HG03175 (cell line): ENCODE results near the gene PCGF2.
"Not testable (repeated sequence)": the region's sequence is repeated elsewhere in the genome, so short reads cannot be mapped to it uniquely, and the experiment has no call there.

Experiments used
- ATAC-seq: cut with Tn5 transposase; IDR thresholded peaks from one replicate; pipeline ENCODE4 v1.9.1; 2021; ENCODE audit warnings: mild to moderate bottlenecking, moderate library complexity; ENCODE audit not compliant: unreplicated experiment

Gene PCGF2

DNA sequence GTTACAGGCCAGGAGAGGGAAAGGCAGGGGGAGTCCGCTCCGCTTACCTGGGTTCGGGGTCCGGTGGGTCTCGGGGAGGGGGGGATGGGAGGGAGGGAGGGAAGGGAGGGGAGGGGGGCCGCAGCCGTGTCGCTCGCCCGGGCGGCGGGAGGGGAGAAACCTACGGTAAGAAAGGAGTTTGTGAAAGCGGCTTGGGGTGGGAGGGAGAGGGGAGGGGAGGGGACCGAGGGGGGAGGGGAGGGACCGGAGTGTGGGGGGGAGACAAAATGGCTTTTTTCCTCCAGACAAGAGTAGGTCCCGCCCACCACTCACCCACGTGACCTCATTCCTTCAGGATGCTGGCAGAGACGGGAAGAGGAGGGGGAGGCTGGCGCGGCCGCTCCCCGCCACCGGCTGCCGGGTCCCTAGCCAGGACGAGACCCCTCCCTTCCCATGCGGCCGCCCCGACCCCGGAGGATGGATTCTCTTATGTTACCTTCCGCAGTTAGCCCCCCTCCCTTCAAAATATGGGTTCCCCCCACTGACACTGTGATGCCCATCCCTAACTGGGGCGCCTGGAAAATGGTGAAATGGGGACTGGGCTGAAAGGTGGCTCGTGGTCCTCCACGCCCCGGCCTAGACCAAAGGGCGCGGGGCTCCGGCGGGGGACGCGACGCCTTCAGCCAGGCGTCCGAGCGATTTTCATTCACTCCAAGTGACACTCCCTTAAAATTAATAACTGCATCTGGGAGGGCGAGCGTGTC is at the start of gene PCGF2:
PCGF2 (minus strand) TSS at position 188 of the 743 bp plus-strand sequence. CDS start 7,934 bp downstream, outside the sequence.
- ATAC-seq = no peak

DNA sequence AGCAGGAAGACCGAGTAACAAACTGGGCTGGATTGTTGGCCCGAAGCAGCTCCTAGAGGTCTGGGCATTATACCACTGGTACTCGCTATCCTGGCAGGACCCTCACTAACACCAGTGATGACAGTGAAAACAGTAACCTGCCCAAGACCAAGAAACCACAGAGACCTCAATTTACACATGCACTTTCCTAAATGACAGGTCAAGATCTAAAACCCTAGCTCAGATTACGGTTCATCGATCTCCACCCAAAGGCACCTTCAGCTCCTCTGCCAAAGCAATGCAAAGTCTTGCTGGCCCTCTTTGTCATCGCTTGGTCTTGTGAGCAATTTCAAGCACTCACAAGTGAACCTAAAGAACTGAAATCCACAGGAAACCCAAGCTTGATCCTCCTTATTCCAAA is 49.7 kb upstream of the PCGF2 start:
- no peak for ATAC-seq

DNA sequence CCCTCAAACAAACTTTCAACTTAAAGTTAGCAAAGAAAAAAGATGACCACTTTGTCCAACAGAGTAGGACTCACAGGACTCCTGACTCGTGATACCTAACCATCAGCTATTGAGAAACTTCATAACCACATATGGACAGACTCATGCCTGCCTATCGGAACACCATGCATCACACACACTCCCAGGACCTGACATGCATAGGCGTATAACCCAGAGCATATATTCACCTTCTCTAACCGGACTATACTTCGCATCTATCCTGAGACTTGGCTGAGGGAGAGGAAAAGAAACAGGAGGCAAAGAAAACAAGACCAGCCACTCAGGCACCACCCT is 49.0 kb upstream of the PCGF2 start:
- no peak for ATAC-seq

DNA sequence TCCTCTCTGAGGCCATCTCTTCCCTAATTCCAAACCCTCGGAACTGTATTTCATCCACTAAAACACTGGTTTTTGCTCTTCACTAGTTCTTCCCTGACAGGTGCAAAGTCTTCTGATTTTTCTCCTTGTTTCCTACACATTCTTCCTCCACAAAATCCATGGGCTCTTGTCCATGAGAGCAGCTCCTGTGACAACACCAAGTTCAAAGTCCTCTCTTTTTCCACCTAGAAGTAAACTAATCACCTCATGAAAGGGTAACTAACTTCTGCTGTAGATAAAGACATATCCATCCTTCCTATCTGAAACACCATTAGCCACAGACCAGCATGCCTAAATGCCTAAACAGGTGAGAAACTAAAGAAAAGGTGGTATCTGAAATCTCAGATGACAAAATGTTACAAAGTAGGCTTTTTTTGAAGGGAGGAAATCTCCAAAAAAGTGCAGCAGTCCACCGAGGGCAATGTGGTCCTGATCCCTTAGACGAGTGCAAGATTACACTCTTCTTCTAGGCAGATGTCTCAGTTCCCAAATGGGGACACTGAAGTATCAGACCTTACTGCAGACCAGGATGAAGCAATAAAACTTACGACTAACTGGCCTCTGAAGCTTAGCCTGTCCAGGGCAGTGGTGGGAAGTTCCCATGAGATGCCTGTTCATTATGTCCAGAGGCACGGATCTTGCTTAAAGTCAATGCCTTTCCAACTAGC is 48.5 kb upstream of the PCGF2 start:
- no peak for ATAC-seq

DNA sequence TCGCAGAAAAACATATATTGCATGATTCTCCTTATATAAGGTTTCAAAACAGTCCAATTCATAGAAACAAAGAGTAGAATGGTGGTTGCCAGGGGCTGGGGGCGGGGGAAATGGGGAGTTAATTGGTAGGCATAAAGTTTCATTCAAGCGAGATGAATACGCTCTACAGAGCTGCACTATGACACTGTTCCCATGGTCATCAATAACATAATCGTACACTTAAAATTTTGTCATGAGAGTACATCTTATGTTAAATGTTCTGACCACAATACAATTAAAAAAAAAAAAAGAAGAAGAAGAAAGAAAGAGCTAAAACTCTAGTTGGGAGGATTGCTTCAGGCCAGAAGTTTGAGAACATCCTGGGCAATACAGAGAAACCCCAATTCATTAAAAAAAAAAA is 46.1 kb upstream of the PCGF2 start:
- ATAC-seq = no peak

DNA sequence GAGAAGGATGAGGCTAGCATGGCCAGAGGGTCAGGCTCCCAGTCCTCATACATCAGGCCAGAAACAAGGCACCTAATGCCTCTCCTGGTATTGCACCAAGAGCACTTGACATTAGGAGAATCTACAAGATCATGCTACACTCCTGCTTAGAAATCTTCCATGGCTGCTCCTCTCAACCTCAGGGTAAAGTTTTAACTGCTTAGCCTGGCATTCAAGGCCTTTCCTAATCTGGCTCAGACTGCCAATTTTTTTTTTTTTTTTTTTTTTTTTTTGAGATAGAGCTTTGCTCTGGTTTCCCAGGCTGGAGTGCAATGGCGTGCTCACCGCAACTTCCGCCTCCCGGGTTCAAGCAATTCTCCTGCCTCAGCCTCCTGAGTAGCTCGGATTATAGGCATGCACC is 43.0 kb upstream of the PCGF2 start:
- no peak for ATAC-seq

DNA sequence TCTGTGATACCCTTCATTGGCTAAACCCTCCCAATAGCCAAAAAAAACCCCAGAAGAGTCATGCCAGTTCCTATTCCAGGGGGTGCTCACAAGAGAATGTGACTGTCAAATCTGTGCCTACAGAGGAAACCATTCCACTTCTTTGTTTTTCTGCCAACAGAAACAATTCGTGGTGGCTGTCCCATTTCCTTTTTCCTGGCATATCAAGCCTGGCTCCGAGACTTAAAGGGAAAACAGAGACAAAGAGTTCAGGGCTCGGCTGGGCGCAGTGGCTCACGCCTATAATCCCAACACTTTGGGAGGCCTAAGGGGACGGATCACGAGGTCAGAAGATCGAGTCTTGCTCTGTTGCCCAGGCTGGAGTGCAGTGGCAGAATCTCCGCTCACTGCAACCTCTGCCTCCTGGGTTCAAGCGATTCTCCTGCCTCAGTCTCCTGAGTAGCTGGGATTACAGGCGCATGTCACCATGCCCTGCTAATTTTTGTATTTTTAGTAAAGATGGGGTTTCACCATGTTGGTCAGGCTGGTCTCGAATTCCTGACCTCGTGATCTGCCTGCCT is 42.1 kb upstream of the PCGF2 start:
- not testable (repeated sequence) for ATAC-seq

DNA sequence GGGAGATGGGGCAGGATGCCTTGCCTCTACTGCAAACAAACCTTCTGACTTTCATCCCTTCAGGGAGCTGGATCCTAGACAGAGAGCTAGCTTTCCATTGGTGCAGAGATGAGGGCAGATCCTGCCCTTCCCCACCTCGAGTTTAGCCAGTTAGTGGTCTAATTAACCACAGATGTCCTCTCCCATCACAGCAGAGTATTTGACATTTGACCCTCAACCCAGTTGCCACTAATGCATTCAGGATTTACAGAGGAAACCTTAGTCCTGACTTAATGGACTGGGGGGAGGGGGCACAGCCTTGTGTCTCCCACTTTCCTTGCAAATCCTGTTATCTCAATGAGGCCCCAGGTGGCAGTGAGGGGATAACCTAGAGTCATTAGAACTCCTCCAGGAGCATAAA is 41.0 kb upstream of the PCGF2 start:
- no peak for ATAC-seq

DNA sequence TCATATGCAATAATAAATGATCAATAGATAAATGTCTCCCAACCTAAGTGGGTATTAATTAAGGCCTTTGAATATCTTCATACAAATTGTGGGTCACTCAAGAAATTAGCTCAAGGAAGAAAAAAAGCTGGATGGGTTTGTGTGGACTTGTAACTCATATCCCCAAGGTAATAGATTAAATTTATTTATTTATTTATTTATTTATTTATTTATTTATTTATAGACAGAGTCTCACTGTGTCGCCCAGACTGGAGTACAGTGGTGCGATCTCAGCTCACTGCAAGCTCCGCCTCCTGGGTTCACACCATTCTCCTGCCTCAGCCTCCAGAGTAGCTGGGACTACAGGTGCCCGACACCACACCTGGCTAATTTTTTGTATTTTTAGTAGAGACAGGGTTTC is 39.9 kb upstream of the PCGF2 start:
- ATAC-seq = not testable (repeated sequence)

DNA sequence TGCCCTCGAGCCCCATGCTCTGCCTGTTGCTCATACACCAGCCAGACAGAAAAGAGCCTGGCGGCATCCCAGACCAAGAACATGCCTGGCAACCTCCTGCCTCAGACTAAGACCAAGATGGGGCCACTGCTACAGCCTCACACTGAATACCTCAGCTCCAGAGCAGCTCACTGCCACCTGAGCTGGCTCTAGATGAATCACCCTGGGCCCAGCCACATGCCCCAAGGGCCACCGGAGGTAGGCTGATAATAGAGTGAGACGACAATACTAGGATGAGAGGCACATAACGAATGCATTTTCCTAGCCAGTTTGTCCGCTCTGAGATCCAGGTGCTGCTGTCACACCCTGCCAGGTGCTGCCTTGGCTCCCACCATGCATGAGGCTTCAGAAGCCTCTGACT is 38.2 kb upstream of the PCGF2 start:
- no peak for ATAC-seq

DNA sequence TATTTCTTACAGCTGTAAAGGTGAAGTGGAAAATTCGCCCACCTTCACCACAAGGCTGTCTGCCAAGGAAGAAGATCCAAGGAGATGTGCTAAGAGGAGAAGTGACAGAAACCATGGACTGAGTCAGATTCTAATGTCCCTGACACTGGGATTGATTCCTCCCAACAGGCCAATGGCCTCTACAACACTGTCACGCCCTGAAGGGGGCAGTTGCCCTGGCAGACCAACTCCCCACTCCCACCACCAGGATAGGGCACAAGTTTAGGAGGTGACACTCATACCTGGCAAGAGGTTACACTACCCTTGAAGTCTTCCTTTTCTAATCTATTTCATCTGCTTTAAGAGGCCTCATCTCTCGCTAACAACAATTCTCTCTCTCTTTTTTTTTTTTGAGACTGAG is 35.1 kb upstream of the PCGF2 start:
- no peak for ATAC-seq

DNA sequence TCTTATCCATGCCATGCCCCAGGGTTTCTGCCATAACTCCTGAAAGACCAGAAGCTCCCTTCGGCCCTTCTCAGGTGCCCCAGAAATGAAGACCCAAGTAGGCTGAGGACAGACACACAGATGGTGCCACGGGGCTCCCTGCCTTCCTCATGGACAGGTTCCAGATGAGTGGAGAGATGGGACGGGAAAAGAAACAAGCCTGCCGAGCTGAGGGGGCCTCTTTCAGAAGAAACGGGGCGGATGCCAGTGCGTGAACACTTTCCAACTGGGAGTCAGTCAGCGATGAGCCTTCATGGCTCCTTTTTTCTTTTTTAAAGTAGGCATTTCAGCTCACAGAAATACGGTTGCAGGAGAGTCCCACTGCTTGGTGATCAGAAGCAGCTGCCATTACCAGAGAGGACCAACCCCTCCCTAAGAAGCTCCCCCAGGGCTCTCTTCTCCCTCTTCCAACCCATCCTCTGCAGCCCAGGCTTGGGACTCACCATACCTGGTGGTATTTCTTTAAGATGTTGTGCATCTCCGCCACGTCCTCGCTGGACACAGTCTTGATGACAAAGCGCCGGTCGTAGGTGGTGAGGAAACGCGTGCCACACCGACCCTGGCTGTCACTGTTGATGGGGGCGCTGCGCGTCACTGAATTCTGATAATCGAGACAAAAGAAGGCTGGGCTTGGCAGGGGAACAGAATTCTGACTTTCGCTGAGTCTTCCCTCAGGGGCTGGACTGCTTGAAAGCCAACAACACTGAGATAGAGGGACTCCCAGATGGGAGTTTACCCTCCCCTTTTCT is 32.0 kb upstream of the PCGF2 start:
- ATAC-seq = no peak

DNA sequence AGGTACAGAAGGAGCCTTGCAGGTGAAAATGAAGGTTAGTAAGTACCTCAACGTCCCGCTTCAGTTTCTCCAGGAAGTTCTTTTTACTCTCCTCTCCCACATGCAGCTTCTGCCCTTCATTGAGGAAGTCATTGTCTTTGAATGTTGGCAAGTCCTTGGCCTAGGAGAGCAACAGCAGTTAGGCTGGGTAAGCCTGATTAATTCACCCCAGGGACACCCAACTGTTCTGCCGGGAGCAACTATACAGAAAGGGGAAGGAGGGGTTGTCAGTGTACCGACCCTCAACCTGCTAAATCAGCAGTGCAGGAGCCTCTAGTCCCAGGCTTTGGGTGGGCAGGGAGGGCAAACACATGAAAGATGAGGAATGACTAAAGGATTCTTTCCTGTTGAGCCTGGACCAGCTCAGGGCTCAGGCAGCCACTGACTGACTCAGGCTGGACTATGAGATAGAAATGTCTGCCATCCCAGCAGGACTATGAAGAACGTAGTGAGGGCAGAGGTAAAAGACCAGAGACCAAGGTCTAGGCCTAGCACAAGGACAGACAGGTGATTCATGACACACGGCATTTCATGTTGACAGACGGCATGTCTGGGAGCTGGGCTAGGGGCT is 29.6 kb upstream of the PCGF2 start:
- no peak for ATAC-seq

DNA sequence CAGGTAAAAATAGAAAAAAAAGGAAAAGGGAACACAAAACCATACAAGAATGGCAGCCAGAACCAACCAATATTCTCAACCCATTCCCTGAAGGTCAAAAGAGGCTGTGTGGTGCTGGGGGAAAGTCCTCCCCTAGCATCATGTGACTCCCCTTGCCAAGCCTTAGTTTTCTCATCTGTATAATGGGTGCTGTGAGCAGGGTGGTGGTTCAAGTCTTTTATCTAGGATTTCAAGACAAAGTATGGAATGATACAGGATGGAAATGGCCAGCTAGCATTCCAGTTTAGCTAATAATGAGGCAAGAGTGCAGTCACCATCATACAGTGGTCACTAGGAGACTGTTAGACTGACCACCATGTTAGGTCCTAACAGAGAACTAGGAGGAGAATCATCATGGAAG is 25.1 kb upstream of the PCGF2 start:
- no peak for ATAC-seq

DNA sequence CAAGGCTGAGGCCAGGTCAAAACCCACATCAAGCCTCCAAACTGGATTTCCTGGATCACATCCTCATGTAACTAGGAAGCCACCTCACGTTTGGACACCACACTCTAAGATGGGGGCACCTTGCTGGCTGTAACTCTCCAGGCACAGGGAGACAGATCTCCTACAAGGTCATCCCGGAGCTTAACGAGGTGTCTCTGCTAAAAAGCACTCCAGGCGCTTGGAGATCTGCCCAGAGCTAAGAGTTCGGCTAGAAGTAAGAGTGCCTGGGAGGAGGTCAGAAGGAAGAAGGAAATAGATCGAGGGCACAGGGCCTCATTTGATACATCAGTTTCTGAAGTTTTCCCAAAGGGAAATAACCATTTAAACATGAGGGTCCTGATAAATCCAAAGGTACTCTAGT is 20.3 kb upstream of the PCGF2 start:
- no peak for ATAC-seq

DNA sequence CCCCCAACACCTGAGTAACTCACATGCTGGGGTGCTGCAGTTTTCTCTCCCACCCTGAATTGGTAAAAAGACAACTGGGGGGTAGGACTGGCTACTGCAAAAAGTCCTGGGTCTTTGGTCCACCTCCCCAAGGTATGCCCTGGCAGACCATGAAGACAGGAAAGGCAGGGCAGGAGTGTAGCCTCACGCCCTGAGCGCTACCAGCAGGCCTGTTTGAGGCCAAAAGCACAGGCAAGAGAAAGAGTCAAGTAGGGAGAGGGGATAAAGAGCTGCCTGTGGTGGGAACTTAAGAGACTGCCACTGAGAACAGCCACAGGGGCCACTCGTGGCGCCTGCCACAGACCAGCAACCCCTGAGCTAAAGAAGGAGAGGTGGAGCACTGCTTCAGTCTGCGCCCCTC is 18.2 kb upstream of the PCGF2 start:
- no peak for ATAC-seq

DNA sequence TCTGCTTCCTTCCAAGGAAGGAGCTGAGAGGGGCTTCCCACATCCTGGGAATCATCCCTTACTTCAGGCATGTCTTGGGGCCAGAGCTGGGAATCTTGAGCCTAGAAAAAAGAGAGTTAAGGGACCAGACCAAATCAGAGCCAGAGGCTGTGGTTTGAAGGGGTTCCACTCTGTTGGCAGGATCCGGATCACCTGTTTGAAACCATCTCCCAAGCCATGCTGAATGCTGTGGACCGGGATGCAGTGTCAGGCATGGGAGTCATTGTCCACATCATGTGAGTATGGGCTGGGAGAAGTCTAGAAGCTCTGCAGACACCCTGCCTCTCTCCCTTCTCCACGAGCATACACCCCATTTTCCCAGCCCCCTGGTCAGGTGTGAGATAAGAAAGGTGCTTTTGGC is 14.1 kb upstream of the PCGF2 start:
- ATAC-seq = no peak

DNA sequence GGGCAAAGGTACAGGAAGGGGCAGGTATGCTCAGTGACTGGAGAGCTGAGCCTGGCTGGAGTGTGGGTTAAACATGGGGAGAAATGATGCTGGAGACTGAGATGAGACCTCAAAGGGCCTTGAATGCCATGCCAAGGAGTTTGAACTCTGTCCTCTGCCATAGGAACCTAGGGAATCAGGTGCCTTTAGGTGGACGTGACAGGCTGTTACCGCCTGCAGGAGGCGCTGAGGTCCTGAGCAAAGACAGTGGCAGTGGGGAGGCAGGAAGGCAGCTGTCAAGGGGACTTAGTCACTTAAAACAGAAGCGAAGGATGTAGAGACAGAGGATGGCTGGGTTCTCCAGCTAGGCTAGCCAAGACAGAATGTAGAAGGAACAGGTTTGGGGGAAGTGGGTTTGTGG is 13.5 kb upstream of the PCGF2 start:
- ATAC-seq = no peak

DNA sequence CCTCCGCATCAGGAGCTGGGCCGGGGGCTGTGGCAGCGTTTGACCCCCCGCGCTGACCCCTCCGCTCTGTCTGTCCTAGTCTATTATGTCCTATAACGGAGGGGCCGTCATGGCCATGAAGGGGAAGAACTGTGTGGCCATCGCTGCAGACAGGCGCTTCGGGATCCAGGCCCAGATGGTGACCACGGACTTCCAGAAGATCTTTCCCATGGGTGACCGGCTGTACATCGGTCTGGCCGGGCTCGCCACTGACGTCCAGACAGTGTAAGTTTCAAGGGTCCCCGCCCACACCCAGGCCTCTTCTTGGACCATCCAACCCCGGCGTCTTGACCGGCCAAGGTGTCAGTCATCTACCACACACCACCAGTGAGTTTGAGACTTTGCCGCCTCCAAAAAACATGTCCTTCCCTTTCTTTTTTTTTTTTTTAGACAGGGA is 5.0 kb upstream of the PCGF2 start:
- ATAC-seq = no peak

DNA sequence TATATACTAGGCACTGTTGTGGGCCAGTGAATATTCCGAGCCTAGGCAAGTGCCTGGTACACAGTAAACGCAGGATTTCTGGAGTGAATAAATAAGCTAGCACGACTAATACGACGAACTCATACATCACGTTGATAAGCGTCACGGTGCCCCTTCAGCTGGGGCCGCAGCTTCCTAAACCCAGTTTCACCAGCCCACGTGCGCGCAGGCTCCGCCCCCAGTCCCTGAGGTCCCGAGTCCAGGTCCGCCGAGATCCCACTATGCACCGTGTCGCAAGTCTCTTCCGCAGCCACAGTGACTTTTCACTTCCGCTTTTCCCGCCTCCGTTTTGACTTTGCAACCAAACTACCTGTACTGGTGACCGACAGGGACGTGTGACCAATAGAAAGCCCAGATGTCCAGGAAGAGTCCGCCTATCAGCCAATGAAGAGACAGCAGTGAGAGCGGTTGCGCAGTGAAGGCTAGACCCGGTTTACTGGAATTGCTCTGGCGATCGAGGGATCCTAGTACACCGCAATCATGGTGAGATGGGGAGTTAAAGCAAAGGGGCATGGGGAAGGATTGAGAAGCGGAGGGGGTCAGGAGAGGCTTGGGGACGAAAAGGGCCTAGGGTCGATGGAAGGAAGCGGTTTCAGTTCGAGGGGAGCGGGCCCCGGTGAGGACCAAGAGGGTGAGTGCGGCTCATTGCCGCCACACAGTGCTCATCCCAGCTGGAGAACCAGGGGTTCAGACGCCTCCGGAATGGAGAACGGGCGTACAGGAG is 4.4 kb upstream of the PCGF2 start, which contains the start of gene PSMB3:
PSMB3 (plus strand) TSS at position 434 of the 763 bp plus-strand sequence; CDS start at position 520, 86 bp downstream.
- peak; percentile 80 for ATAC-seq
